ENCODE data around the gene MTRF1.

MTRF1 gene

DNA sequence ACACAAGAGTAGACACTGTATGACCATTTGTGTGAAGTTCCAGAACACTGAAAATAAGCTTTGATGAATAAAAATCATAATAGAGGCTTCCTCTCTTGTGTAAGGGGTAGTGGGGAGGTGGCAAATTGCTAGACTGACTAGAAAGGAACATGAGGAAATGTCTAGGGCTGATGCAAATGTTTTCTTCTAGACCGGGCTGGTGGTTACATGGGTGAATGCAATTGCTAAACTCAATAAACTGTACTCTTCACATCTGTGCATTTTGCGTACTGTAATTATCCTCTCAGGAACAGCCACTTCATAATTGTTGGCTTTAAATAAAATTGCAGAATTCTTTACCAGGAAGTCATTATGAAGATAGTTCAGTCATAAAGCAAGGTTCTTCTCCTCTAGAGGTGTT, 63.9 kb downstream of the MTRF1 start:
- POLR2A ChIA-PET, result no interaction called here
- peak; percentile 29 for DNase-seq (ENCODE audit: extremely low spot score)
- CTCF ChIA-PET, result interaction anchor here (1.6 to 4.0 kb wide), 3 partner anchors 21 to 145 kb away, joined by 6 to 10 read pairs (median 6); no protein-coding TSS in a partner anchor
- TF ChIP-seq, protein P1, sequence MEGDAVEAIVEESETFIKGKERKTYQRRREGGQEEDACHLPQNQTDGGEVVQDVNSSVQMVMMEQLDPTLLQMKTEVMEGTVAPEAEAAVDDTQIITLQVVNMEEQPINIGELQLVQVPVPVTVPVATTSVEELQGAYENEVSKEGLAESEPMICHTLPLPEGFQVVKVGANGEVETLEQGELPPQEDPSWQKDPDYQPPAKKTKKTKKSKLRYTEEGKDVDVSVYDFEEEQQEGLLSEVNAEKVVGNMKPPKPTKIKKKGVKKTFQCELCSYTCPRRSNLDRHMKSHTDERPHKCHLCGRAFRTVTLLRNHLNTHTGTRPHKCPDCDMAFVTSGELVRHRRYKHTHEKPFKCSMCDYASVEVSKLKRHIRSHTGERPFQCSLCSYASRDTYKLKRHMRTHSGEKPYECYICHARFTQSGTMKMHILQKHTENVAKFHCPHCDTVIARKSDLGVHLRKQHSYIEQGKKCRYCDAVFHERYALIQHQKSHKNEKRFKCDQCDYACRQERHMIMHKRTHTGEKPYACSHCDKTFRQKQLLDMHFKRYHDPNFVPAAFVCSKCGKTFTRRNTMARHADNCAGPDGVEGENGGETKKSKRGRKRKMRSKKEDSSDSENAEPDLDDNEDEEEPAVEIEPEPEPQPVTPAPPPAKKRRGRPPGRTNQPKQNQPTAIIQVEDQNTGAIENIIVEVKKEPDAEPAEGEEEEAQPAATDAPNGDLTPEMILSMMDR (IDR thresholded peaks at IDR 0.05; ENCODE audit: control extremely low read depth, extremely low read depth, low read depth, missing control alignments), result no peak

DNA sequence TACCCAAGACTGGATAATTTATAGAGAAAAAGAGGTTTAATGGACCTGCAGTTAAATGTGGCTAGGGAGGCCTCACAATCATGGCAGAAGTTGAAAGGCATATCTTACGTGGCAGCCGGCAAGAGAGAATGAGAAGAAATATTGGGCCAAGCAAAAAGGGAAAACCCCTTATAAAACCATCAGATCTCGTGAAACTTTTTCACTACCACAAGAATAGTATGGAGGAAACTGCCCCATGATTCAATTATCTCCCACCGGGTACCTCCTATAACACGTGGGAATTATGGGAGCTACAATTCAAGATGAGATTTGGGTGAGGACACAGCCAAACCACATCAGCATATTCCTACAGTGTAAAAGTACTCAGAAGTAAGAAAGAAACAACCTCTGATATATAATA, 64.3 kb downstream of the MTRF1 start:
- TF ChIP-seq, protein P1 (IDR thresholded peaks at IDR 0.05; ENCODE audit: control extremely low read depth, extremely low read depth, low read depth, missing control alignments), result no peak
- ChIA-PET POLR2A (no interaction called here), CTCF (interaction anchor here (0.7 to 4.0 kb wide), 5 partner anchors 15 to 144 kb away, joined by 3 to 10 read pairs (median 6); no protein-coding TSS in a partner anchor)
- no peak for DNase-seq (ENCODE audit: extremely low spot score)

DNA sequence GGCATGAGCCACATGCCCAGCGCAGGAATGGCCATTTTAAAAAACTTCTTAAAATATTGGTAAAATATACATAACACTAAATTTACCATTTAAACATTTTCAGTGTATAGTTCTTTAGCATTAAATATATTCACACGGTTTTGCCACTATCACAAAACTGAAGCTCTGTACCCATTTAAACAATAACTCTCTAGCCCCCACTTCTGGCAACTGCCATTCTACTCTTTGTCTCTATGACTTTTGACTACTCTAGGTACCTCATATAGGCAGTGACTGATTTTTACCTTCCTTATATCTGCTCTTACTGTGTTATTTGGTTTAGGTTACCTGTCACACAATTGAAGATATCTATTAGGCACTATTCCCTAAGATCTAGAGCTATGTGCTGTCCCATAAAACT, 66.8 kb downstream of the MTRF1 start:
- POLR2A ChIA-PET, result no interaction called here
- TF ChIP-seq, protein P1 (IDR thresholded peaks at IDR 0.05; ENCODE audit: control extremely low read depth, extremely low read depth, low read depth, missing control alignments), result peak; percentile 31
- CTCF ChIA-PET, result interaction anchor here (0.7 to 4.0 kb wide), 16 partner anchors 9 to 204 kb away, joined by 3 to 11 read pairs (median 4); no protein-coding TSS in a partner anchor
- no peak for DNase-seq (ENCODE audit: extremely low spot score)

DNA sequence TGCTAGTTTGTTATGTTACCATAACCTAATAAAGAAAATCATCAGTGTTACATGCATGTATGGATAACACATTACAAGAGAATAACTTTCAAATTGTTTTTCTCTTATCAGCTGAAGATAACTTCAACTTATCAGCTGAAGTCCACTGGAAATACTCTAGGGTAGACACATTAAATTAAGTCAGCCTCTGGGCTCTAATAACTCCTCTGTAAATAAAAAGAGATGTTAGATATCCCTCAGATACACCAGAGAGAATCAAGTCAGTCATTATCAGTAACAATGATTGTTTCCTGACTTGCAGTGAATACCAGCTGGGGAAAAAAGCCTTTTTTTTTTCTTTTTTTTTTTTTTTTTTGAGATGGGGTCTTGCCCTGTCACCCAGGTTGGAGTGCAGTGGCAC, 67.4 kb downstream of the MTRF1 start:
- ChIA-PET CTCF (interaction anchor here (0.9 to 4.0 kb wide), 11 partner anchors 9 to 203 kb away, joined by 3 to 11 read pairs (median 5); no protein-coding TSS in a partner anchor), POLR2A (no interaction called here)
- no peak for DNase-seq (ENCODE audit: extremely low spot score)
- TF ChIP-seq, protein P1 (IDR thresholded peaks at IDR 0.05; ENCODE audit: control extremely low read depth, extremely low read depth, low read depth, missing control alignments), result no peak

DNA sequence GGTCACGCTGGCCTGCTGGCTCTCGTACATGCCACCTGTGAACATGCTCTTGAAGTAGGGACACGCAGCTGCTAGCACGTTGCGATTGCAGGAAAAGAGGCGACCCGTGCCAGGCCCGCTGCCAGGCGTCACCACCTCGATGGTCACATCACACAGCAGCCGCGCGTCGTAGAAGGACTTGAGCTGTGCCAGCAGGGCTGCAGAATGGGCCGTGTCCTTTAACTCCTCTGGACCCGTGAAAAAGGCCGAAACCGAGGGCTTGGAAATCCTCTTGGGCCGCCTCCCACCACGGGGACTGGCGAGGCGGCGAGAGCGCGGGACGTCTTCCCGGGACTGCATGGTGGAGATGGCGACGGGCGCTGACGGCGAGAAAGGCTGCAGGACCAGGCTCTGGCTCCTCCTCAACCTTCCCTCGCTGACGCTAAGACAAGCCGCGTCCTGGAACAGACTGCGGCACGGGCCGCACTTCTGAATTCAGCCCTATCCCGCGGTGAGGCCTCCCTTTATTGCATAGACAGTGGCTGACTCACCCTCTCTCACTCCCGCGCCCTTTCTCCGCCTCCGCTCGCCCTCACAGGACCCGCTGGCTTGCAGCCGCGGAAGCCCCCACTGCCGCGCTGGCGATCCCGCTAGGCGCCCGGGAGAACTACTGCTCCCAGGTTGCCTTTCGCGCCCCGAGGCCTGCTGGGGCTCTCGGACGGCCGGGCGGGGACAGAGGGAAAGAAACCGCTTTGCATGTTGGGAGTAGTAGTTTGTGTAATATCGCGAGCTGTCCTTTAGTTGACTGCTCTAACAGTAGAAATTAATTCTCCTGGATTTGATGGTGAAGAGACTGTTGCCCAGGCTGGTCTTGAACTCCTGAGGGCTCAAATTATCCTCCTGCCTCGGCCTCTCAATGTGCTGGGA, 69.2 kb downstream of the MTRF1 start, which contains the start of gene KBTBD7:
Gene KBTBD7 (minus strand): TSS at position 651 of the 906 bp plus-strand sequence. CDS start 312 bp downstream, at position 339.
- DNase-seq (ENCODE audit: extremely low spot score), result peak; percentile 92
- ChIA-PET CTCF (no interaction called here), POLR2A (interaction anchor here (0.7 kb wide), 1 partner anchor 115 kb away, joined by 4 read pairs; no protein-coding TSS in a partner anchor)
- TF ChIP-seq, protein P1 (IDR thresholded peaks at IDR 0.05; ENCODE audit: control extremely low read depth, extremely low read depth, low read depth, missing control alignments), result no peak

DNA sequence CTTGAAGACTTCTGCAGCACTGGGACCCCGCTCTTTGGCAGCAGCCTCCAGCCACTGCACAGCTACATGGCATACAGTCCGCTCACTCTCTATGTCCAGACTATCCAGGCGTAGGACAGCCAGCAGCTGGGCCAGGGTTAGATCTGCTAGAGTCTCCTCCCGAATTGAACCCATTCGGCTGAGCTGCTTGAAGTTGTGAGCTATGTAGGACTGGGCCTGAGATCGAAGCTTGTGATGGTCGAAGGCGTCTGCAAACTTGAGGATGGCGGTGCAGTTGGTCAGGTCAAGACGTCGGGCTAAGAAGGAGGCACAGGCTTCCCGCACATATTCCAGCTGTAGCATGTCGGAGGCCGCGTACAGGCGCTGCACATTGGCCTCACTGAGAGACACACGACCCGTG, 69.9 kb downstream of the MTRF1 start:
- CTCF ChIA-PET, result interaction anchor here (0.8 kb wide), 1 partner anchor 10 kb away, joined by 3 read pairs; no protein-coding TSS in a partner anchor
- POLR2A ChIA-PET, result no interaction called here
- TF ChIP-seq, protein P1 (IDR thresholded peaks at IDR 0.05; ENCODE audit: control extremely low read depth, extremely low read depth, low read depth, missing control alignments), result no peak
- DNase-seq (ENCODE audit: extremely low spot score), result no peak

Data from GM10248 (cell line).